ENCODE data around the gene GUCY1A1.

Gene GUCY1A1

GRCh38 chr4:155660436-155660835 lies 6.2 kb upstream of the GUCY1A1 start:
- no peak for DNase-seq

GRCh38 chr4:155665054-155665453 lies 1.6 kb upstream of the GUCY1A1 start:
- DNase-seq, result no peak

GRCh38 chr4:155667222-155667567 lies 547 bp downstream of the GUCY1A1 start:
- DNase-seq, result no peak

- no peak for DNase-seq
These were observed 1.2 kb downstream of the GUCY1A1 start for GRCh38 chr4:155667568-155668511.

GRCh38 chr4:155668707-155669220 lies 2.1 kb downstream of the GUCY1A1 start:
- DNase-seq, result no peak

GRCh38 chr4:155672342-155672741 lies 5.7 kb downstream of the GUCY1A1 start:
- DNase-seq, result no peak

GRCh38 chr4:155673453-155673979 lies 6.9 kb downstream of the GUCY1A1 start:
- no peak for DNase-seq

GRCh38 chr4:155674669-155675071 lies 8.0 kb downstream of the GUCY1A1 start:
- no peak for DNase-seq

GRCh38 chr4:155675709-155676429 lies 9.2 kb downstream of the GUCY1A1 start:
- DNase-seq, result no peak

- no peak for DNase-seq
These were observed 9.8 kb downstream of the GUCY1A1 start for GRCh38 chr4:155676430-155676825.

- DNase-seq, result no peak
These were observed 11.4 kb downstream of the GUCY1A1 start for GRCh38 chr4:155678011-155678410.

GRCh38 chr4:155679343-155679742 lies 12.7 kb downstream of the GUCY1A1 start:
- DNase-seq, result no peak

- DNase-seq, result no peak
These were observed 15.2 kb downstream of the GUCY1A1 start for GRCh38 chr4:155681886-155682285.

- DNase-seq, result no peak
These were observed 17.8 kb downstream of the GUCY1A1 start for GRCh38 chr4:155684423-155684822.

- no peak for DNase-seq
These were observed 18.4 kb downstream of the GUCY1A1 start for GRCh38 chr4:155684892-155685541.

GRCh38 chr4:155687380-155687982 lies 20.8 kb downstream of the GUCY1A1 start:
- no peak for DNase-seq

GRCh38 chr4:155688211-155688610 lies 21.6 kb downstream of the GUCY1A1 start:
- DNase-seq, result no peak

GRCh38 chr4:155688860-155689259 lies 22.2 kb downstream of the GUCY1A1 start:
- no peak for DNase-seq

- no peak for DNase-seq
These were observed 23.6 kb downstream of the GUCY1A1 start for GRCh38 chr4:155690044-155690837.

GRCh38 chr4:155692361-155692760 lies 25.7 kb downstream of the GUCY1A1 start:
- no peak for DNase-seq

GRCh38 chr4:155693015-155693663 lies 26.5 kb downstream of the GUCY1A1 start:
- no peak for DNase-seq

Measured in NCI-H1694 treated with DMSO at 0.1 percent for 48 hours (cell line).